ENCODE measurements around the gene TMPRSS12.
"Not testable (repeated sequence)": the region's sequence is repeated elsewhere in the genome, so short reads cannot be mapped to it uniquely, and the experiment has no call there.

The TMPRSS12 gene

GRCh38 chr12:50855679-50856078 is 13.0 kb downstream of the TMPRSS12 start:
- DNase-seq (ENCODE audit: low read depth in 2 of 3, low spot score in 1 of 3) = not testable (repeated sequence)

GRCh38 chr12:50859621-50860310 is 17.0 kb downstream of the TMPRSS12 start:
- DNase-seq (ENCODE audit: low read depth in 2 of 3, low spot score in 1 of 3) = no peak

GRCh38 chr12:50862316-50862715 is 19.6 kb downstream of the TMPRSS12 start:
- no peak for DNase-seq (ENCODE audit: low read depth in 2 of 3, low spot score in 1 of 3)

- DNase-seq (ENCODE audit: low read depth in 2 of 3, low spot score in 1 of 3) = no peak
Measured at GRCh38 chr12:50865266-50865665, 22.5 kb downstream of the TMPRSS12 start.

GRCh38 chr12:50868881-50869280 is 26.2 kb downstream of the TMPRSS12 start:
- DNase-seq (ENCODE audit: low read depth in 2 of 3, low spot score in 1 of 3) = not testable (repeated sequence)

- no peak for DNase-seq (ENCODE audit: low read depth in 2 of 3, low spot score in 1 of 3)
Measured at GRCh38 chr12:50882563-50882962, 39.8 kb downstream of the TMPRSS12 start.

- no peak for DNase-seq (ENCODE audit: low read depth in 2 of 3, low spot score in 1 of 3)
Measured at GRCh38 chr12:50887191-50887590, 44.5 kb downstream of the TMPRSS12 start.

- no peak for DNase-seq (ENCODE audit: low read depth in 2 of 3, low spot score in 1 of 3)
Measured at GRCh38 chr12:50888666-50889065, 45.9 kb downstream of the TMPRSS12 start.

GRCh38 chr12:50894241-50894640 is 51.5 kb downstream of the TMPRSS12 start:
- DNase-seq (ENCODE audit: low read depth in 2 of 3, low spot score in 1 of 3) = no peak

GRCh38 chr12:50901685-50902113 is 59.0 kb downstream of the TMPRSS12 start:
- no peak for DNase-seq (ENCODE audit: low read depth in 2 of 3, low spot score in 1 of 3)

GRCh38 chr12:50908479-50908878 is 65.8 kb downstream of the TMPRSS12 start:
- DNase-seq (ENCODE audit: low read depth in 2 of 3, low spot score in 1 of 3) = not testable (repeated sequence)

GRCh38 chr12:50912361-50912760 is 69.6 kb downstream of the TMPRSS12 start:
- DNase-seq (ENCODE audit: low read depth in 2 of 3, low spot score in 1 of 3) = not testable (repeated sequence)

GRCh38 chr12:50913224-50913623 is 70.5 kb downstream of the TMPRSS12 start:
- no peak for DNase-seq (ENCODE audit: low read depth in 2 of 3, low spot score in 1 of 3)

GRCh38 chr12:50914872-50915484 is 72.3 kb downstream of the TMPRSS12 start:
- no peak for DNase-seq (ENCODE audit: low read depth in 2 of 3, low spot score in 1 of 3)

GRCh38 chr12:50916292-50916691 is 73.6 kb downstream of the TMPRSS12 start:
- DNase-seq (ENCODE audit: low read depth in 2 of 3, low spot score in 1 of 3) = no peak

GRCh38 chr12:50918584-50919316 is 76.0 kb downstream of the TMPRSS12 start:
- DNase-seq (ENCODE audit: low read depth in 2 of 3, low spot score in 1 of 3) = no peak

- DNase-seq (ENCODE audit: low read depth in 2 of 3, low spot score in 1 of 3) = no peak
Measured at GRCh38 chr12:50922820-50923219, 80.1 kb downstream of the TMPRSS12 start.

GRCh38 chr12:50923361-50924130 is 80.8 kb downstream of the TMPRSS12 start:
- DNase-seq (ENCODE audit: low read depth in 2 of 3, low spot score in 1 of 3) = no peak

GRCh38 chr12:50924131-50924438 is 81.4 kb downstream of the TMPRSS12 start:
- DNase-seq (ENCODE audit: low read depth in 2 of 3, low spot score in 1 of 3) = no peak

- DNase-seq (ENCODE audit: low read depth in 2 of 3, low spot score in 1 of 3) = peak in 1 of 3 donors; percentile 6
Measured at GRCh38 chr12:50924439-50925341, 82.0 kb downstream of the TMPRSS12 start.

GRCh38 chr12:50925342-50925651 is 82.6 kb downstream of the TMPRSS12 start:
- no peak for DNase-seq (ENCODE audit: low read depth in 2 of 3, low spot score in 1 of 3)

Data from stimulated activated CD4-positive, alpha-beta T cell treated with anti-CD3 and anti-CD28 coated beads, Interleukin-12 subunit alpha, Interleukin-12 subunit beta, amount 100 ng/mL, for 48 hours (primary cell).